Measurements from ENCODE around the gene TMEM178B.
"Not testable (repeated sequence)": the region's sequence is repeated elsewhere in the genome, so short reads cannot be mapped to it uniquely, and the experiment has no call there.

TMEM178B gene

DNA sequence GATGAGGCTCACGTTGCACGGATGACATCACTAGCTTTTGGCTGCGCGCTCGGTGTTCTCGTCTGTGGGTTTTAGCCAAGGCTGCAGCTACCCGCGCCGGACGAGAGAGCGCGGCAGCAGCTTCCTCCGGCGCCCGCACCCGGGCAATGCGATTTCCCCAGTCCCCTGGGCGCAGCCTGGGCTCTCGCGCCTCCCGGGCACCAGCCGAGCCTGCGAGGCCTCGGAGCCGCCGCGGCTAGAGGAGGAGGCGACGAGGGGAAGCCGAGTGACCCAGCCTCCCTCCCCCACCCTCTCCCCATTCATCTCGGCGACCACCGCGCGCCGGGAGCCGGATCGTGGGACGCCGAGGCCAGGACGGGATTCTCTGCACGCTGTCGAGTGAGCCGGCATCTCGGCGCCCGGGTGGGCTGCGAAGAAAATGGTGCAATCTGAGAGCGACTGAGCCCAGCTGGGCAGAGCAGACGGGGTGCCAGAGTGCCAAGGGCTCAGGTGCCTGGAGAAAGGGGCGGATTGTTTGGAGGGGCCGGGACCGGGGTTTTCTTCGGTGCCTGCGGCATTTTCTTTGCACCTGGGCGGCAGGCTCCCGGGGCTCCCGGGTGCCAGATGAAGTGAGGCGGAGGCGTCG is 1.2 kb upstream of the TMEM178B start:
- Histone ChIP-seq H3K4me1 (peaks cover 18 to 37% (median 34%) of the 10 kb centered on the region in 10 experiments), H3K4me3 (peak overlapping the region; percentile 52 to 70 (median 61)), H3K36me3 (no peaks in the 10 kb centered on the region), H3K9me3 (replicated peaks in 1 of 11) (no peaks in the 10 kb centered on the region), H4K20me1 (peaks cover 0 to 34% (median 13%) of the 10 kb centered on the region in 11 experiments; a peak in 13 of 22 replicates), H3K27ac (no peak overlapping the region), H3K9ac (peak overlapping the region in 5 of 11 experiments; percentile 16 to 52 (median 38); a peak in 7 of 22 replicates), H3K4me2 (peak overlapping the region; percentile 80 to 98 (median 96)), H3K27me3 (peaks cover 69 to 89% (median 74%) of the 10 kb centered on the region in 11 experiments)
- TF ChIP-seq Cebpa-rat (IDR thresholded peaks at IDR 0.05): no peak

DNA sequence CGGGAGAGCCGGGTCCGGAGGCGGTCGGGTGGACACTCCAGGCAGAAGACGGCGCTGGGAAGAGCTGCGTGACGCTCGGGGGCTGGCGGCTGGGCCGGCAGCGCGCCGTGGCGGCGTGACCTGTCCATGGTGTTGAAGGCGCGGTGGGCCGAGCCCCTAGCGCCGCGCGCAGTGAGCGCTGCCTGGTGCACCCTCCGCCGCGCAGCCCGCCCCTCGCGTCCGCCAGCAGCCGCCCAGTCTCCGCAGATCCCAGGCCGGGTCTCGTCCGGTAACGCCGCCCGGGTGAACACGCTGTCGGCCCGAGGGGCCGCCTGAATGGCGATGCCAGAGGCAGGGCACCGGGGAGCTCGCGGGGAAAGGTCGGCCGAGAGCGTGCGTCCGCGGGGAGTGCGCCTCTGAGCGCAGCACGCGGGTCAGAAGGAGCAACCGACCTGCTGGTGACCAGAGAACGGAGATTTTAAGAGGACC is 657 bp upstream of the TMEM178B start:
- H4K20me1 ChIP-seq: peaks cover 0 to 34% (median 13%) of the 10 kb centered on the region in 11 experiments; a peak in 13 of 22 replicates

DNA sequence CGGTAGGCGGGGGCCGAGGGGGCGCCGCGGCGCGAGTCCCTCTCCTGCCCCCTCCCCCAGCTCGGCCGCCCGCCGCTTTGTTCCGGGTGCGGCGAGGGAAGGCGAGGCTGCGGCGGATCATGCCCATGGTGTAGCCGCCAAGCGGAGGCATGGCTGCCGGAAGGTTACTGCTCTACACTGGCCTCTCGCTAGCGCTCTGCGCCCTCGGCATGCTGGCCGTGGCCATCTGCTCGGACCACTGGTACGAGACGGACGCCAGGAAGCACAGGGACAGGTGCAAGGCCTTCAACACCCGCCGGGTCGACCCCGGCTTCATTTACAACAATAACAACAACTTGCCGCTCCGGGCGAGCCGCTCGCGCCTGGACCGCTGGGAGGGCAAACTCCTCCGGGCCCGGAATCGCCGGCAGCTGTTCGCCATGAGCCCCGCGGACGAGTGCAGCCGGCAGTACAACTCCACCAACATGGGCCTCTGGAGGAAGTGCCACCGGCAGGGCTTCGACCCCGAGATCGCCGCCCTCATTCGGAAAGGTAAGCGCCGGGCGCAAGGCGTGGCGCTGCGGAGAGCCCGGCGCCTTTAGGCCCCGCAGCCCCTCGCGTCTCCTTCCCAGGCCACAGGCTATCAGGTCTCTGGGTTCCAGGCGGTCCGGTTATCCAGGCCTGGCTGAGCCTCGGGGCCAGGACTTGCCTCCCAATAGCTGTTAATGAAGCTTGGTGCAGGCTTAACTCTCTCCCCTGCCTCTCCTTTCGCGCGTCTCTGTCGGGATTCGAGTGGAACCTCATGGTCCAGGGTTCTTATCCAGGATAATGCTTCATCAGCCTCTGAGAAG is 513 bp downstream of the TMEM178B start:
- Histone ChIP-seq H3K9ac (peak overlapping the region in 9 of 11 experiments; percentile 11 to 56 (median 44); a peak in 12 of 22 replicates), H3K27ac (no peak overlapping the region), H3K4me2 (peak overlapping the region; percentile 80 to 98 (median 96)), H3K4me1 (peaks cover 18 to 37% (median 34%) of the 10 kb centered on the region in 10 experiments), H3K4me3 (peak overlapping the region; percentile 52 to 70 (median 61)), H3K27me3 (peaks cover 69 to 82% (median 74%) of the 10 kb centered on the region in 11 experiments), H3K9me3 (replicated peaks in 1 of 11) (no peaks in the 10 kb centered on the region), H4K20me1 (peaks cover 0 to 34% (median 13%) of the 10 kb centered on the region in 11 experiments; a peak in 13 of 22 replicates), H3K36me3 (no peaks in the 10 kb centered on the region)
- no peak for TF ChIP-seq Cebpa-rat (IDR thresholded peaks at IDR 0.05)

More for the DNA sequence above, 657 bp upstream of the TMEM178B start:
- Histone ChIP-seq H3K4me2 (peak overlapping the region; percentile 80 to 98 (median 96)), H3K27ac (no peak overlapping the region), H3K4me3 (peak overlapping the region; percentile 52 to 70 (median 61)), H3K9ac (peak overlapping the region in 5 of 11 experiments; percentile 16 to 52 (median 38); a peak in 3 of 22 replicates), H3K27me3 (peaks cover 69 to 89% (median 74%) of the 10 kb centered on the region in 11 experiments), H3K36me3 (no peaks in the 10 kb centered on the region), H3K9me3 (replicated peaks in 1 of 11) (no peaks in the 10 kb centered on the region), H3K4me1 (peaks cover 18 to 37% (median 34%) of the 10 kb centered on the region in 10 experiments)
- TF ChIP-seq Cebpa-rat (IDR thresholded peaks at IDR 0.05): no peak

DNA sequence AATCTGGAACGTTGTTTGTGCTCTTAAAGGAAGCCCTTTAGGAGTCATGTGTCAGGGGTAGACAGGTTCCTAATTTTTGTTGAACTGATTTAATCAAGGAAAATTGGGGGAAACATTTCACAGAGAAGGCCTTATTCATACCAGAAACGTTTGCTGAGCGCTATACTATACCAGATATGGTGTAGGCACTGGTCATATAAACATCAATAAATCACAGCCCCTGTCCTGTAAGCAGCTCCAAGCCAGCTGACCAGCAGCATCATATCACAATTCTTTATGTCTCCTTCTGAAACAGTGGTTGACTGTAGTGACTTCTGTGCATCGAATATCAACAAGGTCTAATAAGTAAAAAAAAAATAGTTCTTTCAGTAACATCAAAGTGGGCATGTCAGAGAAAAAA is 1.1 kb downstream of the TMEM178B start:
- H3K4me1 ChIP-seq: peaks cover 18 to 37% (median 34%) of the 10 kb centered on the region in 10 experiments
- H3K9me3 ChIP-seq (replicated peaks in 1 of 11): no peaks in the 10 kb centered on the region
- H4K20me1 ChIP-seq: peaks cover 0 to 34% (median 13%) of the 10 kb centered on the region in 11 experiments; a peak in 13 of 22 replicates
- peak overlapping the region in 5 of 11 experiments; percentile 80 to 96 (median 93); a peak in 6 of 22 replicates for H3K4me2 ChIP-seq
- peak overlapping the region in 3 of 10 experiments; percentile 58 to 66 (median 61); a peak in 2 of 20 replicates for H3K4me3 ChIP-seq
- no peak overlapping the region for H3K9ac ChIP-seq
- no peak for TF ChIP-seq Cebpa-rat (IDR thresholded peaks at IDR 0.05)
- no peak overlapping the region for H3K27ac ChIP-seq
- H3K36me3 ChIP-seq: no peaks in the 10 kb centered on the region
- H3K27me3 ChIP-seq: peaks cover 67 to 76% (median 70%) of the 10 kb centered on the region in 11 experiments

DNA sequence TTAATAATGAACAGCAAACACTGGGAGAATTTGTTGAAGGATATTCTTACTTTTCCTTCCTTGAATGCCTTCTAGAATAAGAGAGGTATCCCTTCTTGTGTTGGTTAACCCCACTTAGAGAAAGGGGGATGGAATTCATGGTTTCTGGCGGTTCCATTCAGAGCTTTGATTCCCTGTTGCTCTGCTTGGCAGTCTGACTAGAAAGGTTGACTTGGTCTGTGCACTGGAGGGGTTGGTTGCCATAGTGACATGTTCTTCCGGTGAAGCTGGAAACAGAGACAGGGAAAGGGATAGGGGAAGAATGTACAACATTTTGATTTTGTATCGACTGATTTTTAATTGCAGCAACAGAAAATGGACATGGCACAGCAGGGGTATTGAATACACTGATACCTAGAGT is 2.5 kb downstream of the TMEM178B start:
- Histone ChIP-seq H3K9me3 (replicated peaks in 1 of 11) (no peaks in the 10 kb centered on the region), H3K9ac (no peak overlapping the region), H4K20me1 (peaks cover 0 to 33% (median 13%) of the 10 kb centered on the region in 11 experiments; a peak in 13 of 22 replicates), H3K36me3 (no peaks in the 10 kb centered on the region), H3K27me3 (peaks cover 53 to 62% (median 56%) of the 10 kb centered on the region in 11 experiments), H3K27ac (no peak overlapping the region), H3K4me1 (peaks cover 15 to 33% (median 31%) of the 10 kb centered on the region in 10 experiments), H3K4me3 (no peak overlapping the region), H3K4me2 (no peak overlapping the region)
- no peak for TF ChIP-seq Cebpa-rat (IDR thresholded peaks at IDR 0.05)

DNA sequence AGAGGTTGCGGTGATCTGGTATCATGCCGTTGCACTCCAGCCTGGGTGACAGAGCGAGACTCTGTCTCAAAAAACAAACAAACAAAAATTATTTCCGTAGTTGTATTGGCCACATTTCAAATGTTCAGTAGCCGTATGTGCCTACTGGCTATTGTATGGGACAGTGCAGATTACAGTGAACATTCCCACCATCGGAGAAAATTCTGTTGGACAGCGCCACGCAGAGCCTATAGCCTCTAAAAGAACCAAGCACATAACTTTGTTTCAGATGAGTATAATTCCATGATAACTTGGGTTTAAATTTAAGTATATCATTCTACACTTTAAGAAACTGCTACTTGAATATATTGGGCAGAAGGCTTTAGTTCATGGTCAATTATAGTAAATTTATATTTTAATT is 5.4 kb downstream of the TMEM178B start:
- Histone ChIP-seq H3K4me3 (no peak overlapping the region), H3K27ac (no peak overlapping the region), H3K9me3 (replicated peaks in 1 of 11) (no peaks in the 10 kb centered on the region), H3K4me1 (peaks cover 0 to 6% (median 4%) of the 10 kb centered on the region in 10 experiments; a peak in 11 of 20 replicates), H3K4me2 (no peak overlapping the region), H3K27me3 (peaks cover 25 to 33% (median 28%) of the 10 kb centered on the region in 11 experiments), H4K20me1 (peaks cover 0 to 7% (median 0%) of the 10 kb centered on the region in 11 experiments; a peak in 6 of 22 replicates), H3K9ac (no peak overlapping the region), H3K36me3 (no peaks in the 10 kb centered on the region)
- no peak for TF ChIP-seq Cebpa-rat (IDR thresholded peaks at IDR 0.05)

DNA sequence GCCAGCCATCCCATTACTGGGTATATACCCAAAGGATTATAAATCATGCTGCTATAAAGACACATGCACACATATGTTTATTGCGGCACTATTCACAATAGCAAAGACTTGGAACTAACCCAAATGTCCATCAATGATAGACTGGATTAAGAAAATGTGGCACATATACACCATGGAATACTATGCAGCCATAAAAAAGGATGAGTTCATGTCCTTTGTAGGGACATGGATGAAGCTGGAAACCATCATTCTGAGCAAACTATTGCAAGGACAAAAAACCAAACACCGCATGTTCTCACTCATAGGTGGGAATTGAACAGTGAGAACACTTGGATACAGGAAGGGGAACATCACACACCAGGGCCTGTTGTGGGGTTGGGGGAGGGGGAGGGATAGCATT is 15.6 kb downstream of the TMEM178B start:
- not testable (repeated sequence) for H3K27me3 ChIP-seq; H4K20me1 ChIP-seq; H3K9me3 ChIP-seq (replicated peaks in 1 of 11); H3K4me3 ChIP-seq; H3K36me3 ChIP-seq; H3K4me1 ChIP-seq; H3K27ac ChIP-seq; H3K9ac ChIP-seq; H3K4me2 ChIP-seq

DNA sequence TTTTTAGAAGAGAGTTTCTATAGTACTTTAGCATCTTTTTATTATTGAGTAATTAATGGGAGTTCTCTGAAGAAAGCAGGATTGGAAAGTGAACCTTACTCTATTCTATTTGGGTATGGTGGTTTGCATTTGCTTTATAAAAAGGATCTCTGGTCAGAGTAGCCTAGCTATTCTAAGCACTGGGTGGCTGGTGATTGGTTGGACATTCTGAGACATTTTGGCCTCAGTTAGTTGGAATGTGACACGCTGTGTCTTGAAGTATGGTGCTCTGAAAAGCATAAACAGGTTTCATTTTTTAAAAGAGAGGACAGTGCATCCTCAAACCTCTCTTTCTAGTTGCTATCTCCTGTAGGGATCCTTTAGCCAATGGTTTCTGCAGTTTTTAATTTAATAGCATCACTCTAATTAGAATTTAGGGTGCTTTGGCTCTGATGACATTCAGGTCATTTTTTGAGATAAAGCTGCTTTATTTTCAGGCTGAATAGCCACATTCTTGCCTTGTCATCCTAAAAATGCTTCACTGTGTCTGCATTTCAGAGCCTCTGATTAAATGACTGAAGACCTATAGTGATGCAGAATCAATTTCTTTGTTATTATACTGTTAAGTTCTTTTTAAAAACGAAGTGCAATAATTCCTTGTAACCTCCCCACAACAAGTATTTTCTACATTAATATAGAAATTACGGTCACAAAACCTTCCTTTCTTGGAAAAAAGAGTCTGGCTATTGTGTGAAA is 20.6 kb downstream of the TMEM178B start:
- no peak overlapping the region for H3K4me2 ChIP-seq
- H3K9me3 ChIP-seq (replicated peaks in 1 of 11): no peaks in the 10 kb centered on the region
- no peak overlapping the region for H3K4me3 ChIP-seq
- no peak overlapping the region for H3K9ac ChIP-seq
- no peak for TF ChIP-seq Cebpa-rat (IDR thresholded peaks at IDR 0.05)
- H3K27me3 ChIP-seq: no peaks in the 10 kb centered on the region
- H3K27ac ChIP-seq: no peak overlapping the region
- no peaks in the 10 kb centered on the region for H3K36me3 ChIP-seq
- no peaks in the 10 kb centered on the region for H3K4me1 ChIP-seq
- no peaks in the 10 kb centered on the region for H4K20me1 ChIP-seq
